ENCODE measurements around the gene SYT12. TPM values are rescaled to one million over a fixed set of nuclear protein-coding genes. Genes with fewer than 3 reads are reported as not detected.

The SYT12 gene
- total and polyA plus RNA-seq, 4 donors: 0.47 to 12.1 (median 1.4) TPM

DNA sequence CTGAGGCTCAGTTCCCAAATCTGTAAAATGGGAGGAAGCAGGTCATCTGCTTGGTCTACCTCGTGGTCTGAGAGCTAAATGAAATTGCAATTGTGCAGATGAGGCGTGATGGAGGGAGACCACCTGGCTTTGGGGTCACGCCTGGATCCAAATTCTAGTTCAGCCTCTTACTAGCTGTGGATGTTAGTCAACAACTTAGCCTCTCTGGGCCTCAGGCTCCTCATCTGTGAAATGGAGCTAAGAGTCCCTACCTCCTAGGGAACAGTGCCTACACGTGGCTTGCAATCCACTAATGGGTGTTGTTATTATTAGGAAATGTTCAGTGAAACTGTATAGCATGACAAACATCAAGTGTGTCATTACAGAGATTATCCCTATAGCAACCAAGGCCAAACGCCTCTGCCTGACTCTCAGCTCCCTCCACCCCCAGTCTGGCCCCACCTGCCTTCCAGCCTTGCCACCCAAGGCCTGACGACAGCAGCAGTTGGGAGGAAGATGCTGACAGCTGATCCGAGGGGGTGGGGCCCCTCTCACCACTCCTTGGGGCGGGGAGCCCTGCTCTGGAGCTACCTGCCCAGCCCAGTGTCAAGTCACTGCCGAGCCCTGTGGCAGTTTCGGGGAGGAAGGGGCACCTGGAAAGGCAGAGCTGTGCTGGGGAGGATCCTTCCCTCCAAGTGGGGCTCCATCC lies 32.0 kb downstream of the SYT12 start:
- 55% methylated on average over 10 of the region's 10 CpGs for WGBS
- TF ChIP-seq YY1 (IDR thresholded peaks at IDR 0.05) (no peak), RXRA (IDR thresholded peaks at IDR 0.05) (peak in 1 of 2 donors; percentile 15)
- peak overlapping the region; percentile 25 to 59 for H3K9ac ChIP-seq (ENCODE audit: low read depth in 1 of 2, low read length in 2 of 2)
- H3K36me3 ChIP-seq (ENCODE audit: control insufficient read depth in 4 of 4, insufficient read depth in 3 of 4, low read depth in 1 of 4, low read length in 3 of 4): no peaks in the 10 kb centered on the region
- H3K27ac ChIP-seq (ENCODE audit: low read depth in 1 of 2, low read length in 2 of 2): peak overlapping the region; percentile 90 to 93
- H3K4me3 ChIP-seq (ENCODE audit: low read depth in 1 of 3, low read length in 3 of 3): no peak overlapping the region
- H3K9me3 ChIP-seq (ENCODE audit: control insufficient read depth in 4 of 4, low read length in 3 of 4): no peaks in the 10 kb centered on the region
- H3K27me3 ChIP-seq (ENCODE audit: control insufficient read depth in 4 of 4, insufficient read depth in 4 of 4, low read length in 3 of 4): no peaks in the 10 kb centered on the region
- no peak for DNase-seq (ENCODE audit: low spot score)
- peaks cover 22 to 63% (median 49%) of the 10 kb centered on the region in 4 donors for H3K4me1 ChIP-seq (ENCODE audit: control insufficient read depth in 4 of 4, insufficient read depth in 4 of 4, low read length in 3 of 4)

DNA sequence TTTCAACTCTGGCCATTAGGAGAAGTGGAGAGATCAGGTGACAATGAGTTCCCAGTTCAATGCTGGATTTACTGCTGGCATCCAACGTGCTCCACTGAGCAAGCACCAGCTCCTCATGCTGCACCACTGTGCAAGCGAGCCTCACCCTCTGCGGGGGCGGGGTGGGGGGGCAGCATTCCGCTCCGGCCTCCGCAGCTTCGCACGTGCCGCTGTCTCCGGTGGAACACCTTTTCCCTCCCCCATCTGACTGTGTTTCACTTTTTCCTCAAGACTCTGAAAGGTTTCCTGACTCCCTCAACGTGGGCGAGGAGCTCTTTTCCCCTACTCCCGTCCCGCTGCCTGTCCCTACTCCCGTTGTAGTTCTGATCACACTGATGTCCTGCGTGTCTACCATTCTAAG lies 32.9 kb downstream of the SYT12 start:
- Histone ChIP-seq H3K4me1 (ENCODE audit: control insufficient read depth in 4 of 4, insufficient read depth in 4 of 4, low read length in 3 of 4) (peaks cover 24 to 71% (median 57%) of the 10 kb centered on the region in 4 donors), H3K4me3 (ENCODE audit: low read depth in 1 of 3, low read length in 3 of 3) (peak overlapping the region; percentile 47 to 82 (median 74)), H3K27me3 (ENCODE audit: control insufficient read depth in 4 of 4, insufficient read depth in 4 of 4, low read length in 3 of 4) (no peaks in the 10 kb centered on the region), H3K9ac (ENCODE audit: low read depth in 1 of 2, low read length in 2 of 2) (peak overlapping the region; percentile 58 to 68), H3K36me3 (ENCODE audit: control insufficient read depth in 4 of 4, insufficient read depth in 3 of 4, low read depth in 1 of 4, low read length in 3 of 4) (no peaks in the 10 kb centered on the region), H3K9me3 (ENCODE audit: control insufficient read depth in 4 of 4, low read length in 3 of 4) (no peaks in the 10 kb centered on the region), H3K27ac (ENCODE audit: low read depth in 1 of 2, low read length in 2 of 2) (peak overlapping the region; percentile 90 to 93)
- WGBS: 28% methylated on average over 17 of the region's 17 CpGs
- DNase-seq (ENCODE audit: low spot score): no peak
- TF ChIP-seq, protein P1, sequence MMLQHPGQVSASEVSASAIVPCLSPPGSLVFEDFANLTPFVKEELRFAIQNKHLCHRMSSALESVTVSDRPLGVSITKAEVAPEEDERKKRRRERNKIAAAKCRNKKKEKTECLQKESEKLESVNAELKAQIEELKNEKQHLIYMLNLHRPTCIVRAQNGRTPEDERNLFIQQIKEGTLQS (IDR thresholded peaks at IDR 0.05): no peak
- TF ChIP-seq, protein P2, sequence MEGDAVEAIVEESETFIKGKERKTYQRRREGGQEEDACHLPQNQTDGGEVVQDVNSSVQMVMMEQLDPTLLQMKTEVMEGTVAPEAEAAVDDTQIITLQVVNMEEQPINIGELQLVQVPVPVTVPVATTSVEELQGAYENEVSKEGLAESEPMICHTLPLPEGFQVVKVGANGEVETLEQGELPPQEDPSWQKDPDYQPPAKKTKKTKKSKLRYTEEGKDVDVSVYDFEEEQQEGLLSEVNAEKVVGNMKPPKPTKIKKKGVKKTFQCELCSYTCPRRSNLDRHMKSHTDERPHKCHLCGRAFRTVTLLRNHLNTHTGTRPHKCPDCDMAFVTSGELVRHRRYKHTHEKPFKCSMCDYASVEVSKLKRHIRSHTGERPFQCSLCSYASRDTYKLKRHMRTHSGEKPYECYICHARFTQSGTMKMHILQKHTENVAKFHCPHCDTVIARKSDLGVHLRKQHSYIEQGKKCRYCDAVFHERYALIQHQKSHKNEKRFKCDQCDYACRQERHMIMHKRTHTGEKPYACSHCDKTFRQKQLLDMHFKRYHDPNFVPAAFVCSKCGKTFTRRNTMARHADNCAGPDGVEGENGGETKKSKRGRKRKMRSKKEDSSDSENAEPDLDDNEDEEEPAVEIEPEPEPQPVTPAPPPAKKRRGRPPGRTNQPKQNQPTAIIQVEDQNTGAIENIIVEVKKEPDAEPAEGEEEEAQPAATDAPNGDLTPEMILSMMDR (IDR thresholded peaks at IDR 0.05; ENCODE audit: low read depth, low read length, missing input control): no peak
- TF ChIP-seq HNF4A (conservative IDR thresholded peaks at IDR 0.05) (peak in 1 of 2 donors; percentile 12), JUND (IDR thresholded peaks at IDR 0.05) (no peak), FOXA2 (IDR thresholded peaks at IDR 0.05) (no peak), YY1 (IDR thresholded peaks at IDR 0.05) (no peak), RAD21 (IDR thresholded peaks at IDR 0.05) (no peak), HNF4G (IDR thresholded peaks at IDR 0.05) (no peak), NR2F2 (IDR thresholded peaks at IDR 0.05) (no peak), RXRA (IDR thresholded peaks at IDR 0.05) (peak in 1 of 2 donors; percentile 23), EGR1 (IDR thresholded peaks at IDR 0.05; ENCODE audit: low read depth in 2 of 2) (peak; percentile 81 to 97)

DNA sequence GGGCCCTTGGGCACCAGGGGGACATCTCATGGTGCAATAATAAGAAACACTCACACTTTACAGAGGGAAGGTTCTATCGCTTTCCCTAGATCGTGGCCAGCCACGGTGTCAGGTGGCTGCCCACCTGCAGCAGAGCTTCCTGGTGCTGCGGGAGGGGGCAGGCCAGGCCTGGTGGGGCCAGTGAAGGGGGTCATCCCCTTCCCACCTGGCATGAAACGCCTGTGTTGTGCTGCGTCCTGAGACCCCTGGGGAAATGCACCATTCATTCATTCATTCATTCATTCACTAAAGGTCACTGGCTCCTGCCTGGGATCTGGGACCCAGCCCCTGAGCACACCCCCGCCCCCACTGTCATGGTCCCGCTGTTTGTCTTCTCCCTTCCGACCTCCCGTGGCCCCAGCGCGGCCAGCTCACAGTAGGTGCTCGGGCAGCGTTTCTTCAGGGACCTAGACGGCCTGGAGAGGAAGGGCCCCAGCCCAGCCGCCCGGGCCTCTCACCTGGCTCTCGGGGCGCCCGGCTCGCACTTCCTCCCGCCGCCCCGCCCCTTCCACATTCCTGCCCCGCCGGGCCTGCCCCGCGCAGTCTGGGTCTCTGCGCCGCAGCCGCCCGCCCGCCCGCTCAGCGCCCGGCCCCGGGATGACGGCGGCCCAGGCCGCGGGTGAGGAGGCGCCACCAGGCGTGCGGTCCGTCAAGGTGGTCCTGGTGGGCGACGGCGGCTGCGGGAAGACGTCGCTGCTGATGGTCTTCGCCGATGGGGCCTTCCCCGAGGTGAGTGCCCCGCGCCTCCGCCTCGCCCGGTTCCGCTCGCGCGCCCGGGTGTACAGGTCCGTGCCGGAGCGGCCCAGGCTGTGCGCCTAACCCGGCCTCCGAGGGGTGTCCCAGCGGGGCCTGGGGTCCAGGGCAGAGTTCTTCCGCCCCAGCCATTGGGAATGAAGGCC lies 33.6 kb downstream of the SYT12 start, which contains the start of gene RHOD:
RHOD (plus strand) TSS at position 581 of the 938 bp plus-strand sequence; CDS start at position 637, 56 bp downstream.
- Histone ChIP-seq H3K9me3 (ENCODE audit: control insufficient read depth in 4 of 4, low read length in 3 of 4) (no peaks in the 10 kb centered on the region), H3K27me3 (ENCODE audit: control insufficient read depth in 4 of 4, insufficient read depth in 4 of 4, low read length in 3 of 4) (no peaks in the 10 kb centered on the region), H3K4me3 (ENCODE audit: low read depth in 1 of 3, low read length in 3 of 3) (peak within 1 kb of the TSS; percentile 74 to 82 (median 81)), H3K9ac (ENCODE audit: low read depth in 1 of 2, low read length in 2 of 2) (peak within 1 kb of the TSS; percentile 68 to 73), H3K27ac (ENCODE audit: low read depth in 1 of 2, low read length in 2 of 2) (peak within 1 kb of the TSS; percentile 90 to 93), H3K4me1 (ENCODE audit: control insufficient read depth in 4 of 4, insufficient read depth in 4 of 4, low read length in 3 of 4) (peaks cover 24 to 73% (median 57%) of the 10 kb centered on the region in 4 donors), H3K36me3 (ENCODE audit: control insufficient read depth in 4 of 4, insufficient read depth in 3 of 4, low read depth in 1 of 4, low read length in 3 of 4) (no peaks in the 10 kb centered on the region)
- TF ChIP-seq JUND (IDR thresholded peaks at IDR 0.05) (no peak), YY1 (IDR thresholded peaks at IDR 0.05) (no peak)
- TF ChIP-seq, protein P3, sequence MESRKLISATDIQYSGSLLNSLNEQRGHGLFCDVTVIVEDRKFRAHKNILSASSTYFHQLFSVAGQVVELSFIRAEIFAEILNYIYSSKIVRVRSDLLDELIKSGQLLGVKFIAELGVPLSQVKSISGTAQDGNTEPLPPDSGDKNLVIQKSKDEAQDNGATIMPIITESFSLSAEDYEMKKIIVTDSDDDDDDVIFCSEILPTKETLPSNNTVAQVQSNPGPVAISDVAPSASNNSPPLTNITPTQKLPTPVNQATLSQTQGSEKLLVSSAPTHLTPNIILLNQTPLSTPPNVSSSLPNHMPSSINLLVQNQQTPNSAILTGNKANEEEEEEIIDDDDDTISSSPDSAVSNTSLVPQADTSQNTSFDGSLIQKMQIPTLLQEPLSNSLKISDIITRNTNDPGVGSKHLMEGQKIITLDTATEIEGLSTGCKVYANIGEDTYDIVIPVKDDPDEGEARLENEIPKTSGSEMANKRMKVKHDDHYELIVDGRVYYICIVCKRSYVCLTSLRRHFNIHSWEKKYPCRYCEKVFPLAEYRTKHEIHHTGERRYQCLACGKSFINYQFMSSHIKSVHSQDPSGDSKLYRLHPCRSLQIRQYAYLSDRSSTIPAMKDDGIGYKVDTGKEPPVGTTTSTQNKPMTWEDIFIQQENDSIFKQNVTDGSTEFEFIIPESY (IDR thresholded peaks at IDR 0.05): no peak
- DNase-seq (ENCODE audit: low spot score): no peak
- WGBS: 5% methylated on average over 72 of the region's 72 CpGs
